SKM-1 (cell line): ENCODE measurements around the gene RHEBL1.

Experiments
- DNase-seq: peaks from one replicate; lab custom pipeline; 2025; ENCODE audit not compliant: unreplicated experiment; lab: John Stamatoyannopoulos, UW

RHEBL1 gene

DNA sequence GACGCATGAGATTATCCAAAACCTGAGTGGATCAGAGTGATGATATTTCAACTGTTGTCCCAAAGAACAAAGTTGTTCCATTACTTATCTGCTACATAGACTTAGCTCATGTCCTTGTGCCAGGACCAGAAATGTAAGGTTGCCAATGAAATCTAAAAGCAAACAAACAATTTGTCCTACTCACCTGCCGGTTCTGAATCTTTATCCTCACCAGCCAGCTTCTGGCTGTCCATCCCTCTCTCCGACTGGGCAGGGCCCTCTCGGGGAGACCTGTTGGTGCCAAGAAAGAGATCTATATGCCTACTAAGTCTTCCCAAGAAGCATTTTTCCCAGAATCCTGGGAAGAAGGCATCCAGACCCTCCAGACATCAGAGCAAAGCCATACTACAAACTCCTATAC lies 14.7 kb downstream of the RHEBL1 start:
- DNase-seq: no peak

DNA sequence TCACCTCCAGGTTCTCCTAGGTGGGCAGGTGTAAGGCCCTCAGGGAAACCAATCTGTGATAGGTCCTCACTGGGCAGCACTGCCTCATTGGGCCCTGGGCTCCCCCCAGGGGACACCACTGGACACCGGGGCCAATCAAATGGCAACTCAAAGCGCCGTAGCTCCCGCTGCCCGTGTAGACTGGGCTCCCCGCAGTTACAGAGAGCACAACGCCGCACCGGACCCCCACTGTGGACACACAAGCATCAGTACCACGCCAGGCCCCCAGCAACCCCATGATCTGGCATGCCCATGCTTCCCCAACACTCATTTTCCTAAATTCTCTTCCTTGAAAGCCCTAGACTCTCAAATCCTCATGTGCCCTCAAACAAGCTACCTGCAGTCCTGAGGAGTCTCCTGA lies 15.3 kb downstream of the RHEBL1 start:
- DNase-seq: no peak

DNA sequence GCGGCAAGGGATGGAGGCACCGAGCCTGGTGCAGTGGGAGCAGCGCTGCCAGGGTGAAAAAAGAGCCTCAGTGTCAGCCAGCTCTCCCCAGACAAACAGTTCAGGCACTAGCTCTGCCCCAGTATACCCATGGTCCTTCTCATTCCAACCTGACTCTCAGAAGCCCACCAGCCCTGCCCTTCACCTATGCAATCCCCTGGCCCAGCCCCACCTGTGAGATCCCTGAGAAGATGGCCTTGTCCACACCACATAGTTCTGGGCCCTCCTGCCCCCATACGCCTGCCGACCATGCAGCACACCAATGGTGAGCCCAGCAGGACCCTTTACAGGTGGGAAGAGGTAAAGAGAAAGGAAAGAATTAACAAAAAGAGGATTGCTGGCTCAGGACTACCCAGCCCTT lies 15.7 kb downstream of the RHEBL1 start:
- DNase-seq: no peak

DNA sequence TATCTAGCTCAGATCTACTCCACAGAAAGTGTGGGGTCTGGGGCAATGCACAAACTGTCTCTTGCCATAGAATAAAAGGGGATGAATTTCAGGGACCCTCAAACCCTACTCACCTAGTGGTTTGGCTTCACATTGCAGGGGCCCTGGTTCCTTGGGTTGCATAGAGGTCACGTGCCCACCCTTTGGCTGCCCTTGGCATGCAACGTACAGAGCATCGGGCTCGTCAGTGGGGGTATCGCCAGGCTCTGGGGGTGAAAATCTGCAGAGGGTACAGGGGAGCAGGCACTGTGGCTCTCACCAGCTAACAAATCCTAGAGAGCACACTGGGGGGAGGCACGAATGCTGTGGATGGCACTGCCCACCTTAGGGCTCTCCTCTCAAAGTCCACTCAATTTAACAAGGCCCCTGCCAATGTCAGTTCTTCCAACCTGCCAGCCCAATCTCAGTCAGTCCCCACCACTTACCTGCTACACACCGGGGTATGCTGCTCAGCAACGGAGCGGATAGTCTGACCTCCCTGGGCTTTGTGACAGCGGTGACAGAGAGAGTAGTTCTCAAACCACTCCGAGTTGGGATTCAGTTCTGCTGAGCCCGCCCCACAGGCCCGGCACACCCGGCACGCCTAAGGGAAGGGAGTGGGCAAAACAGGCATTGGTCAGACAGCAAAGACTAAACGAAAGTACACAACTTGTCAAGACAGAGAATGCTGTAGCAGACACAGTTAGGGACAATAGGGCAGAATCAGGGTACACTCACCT lies 17.1 kb downstream of the RHEBL1 start:
- no peak for DNase-seq

DNA sequence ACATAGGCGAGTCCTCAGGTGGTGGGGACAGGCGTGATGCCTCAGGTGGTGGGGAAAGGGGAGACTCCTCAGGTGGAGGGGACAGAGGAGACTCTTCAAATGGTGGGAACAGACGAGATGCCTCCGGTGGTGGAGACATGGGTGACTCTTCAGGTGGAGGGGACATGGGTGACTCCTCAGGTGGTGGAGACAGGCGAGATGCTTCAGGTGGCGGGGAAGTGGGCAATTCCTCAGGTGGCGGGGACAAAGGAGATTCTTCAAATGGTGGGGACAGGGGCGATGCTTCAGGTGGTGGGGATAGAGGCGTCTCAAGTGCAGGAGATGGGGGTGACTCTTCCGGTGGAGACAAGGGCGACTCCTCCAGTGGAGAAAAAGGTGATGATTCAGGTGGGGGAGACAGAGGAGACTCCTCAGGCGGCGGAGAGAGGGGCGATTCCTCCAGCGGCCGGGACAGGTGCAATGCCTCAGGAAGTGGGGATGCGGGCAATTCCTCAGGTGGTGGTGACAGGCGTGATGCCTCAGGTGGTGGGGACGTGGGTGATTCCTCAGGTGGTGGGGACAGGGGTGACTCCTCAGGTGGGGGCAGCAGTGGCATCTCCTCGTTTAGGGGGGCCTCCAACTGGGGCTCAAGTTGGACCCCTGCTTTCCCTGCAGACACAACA lies 17.9 kb downstream of the RHEBL1 start:
- no peak for DNase-seq

DNA sequence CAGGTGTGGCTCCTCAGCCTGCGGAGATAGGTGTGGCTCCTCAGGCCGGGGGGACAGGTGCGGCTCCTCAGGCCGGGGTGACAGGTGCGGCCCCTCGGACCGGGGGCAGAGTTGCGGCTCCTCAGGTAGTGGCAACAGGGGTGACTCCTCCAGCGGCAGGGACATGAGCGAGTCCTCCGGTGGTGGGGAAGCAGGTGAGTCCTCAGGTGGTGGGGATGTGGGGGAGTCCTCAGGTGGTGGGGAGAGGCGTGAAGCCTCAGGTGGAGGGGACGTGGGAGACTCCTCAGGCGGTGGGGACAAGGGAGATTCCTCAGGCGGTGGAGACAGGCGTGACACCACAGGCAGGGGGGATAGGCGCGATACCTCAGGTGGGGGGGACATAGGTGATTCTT lies 18.4 kb downstream of the RHEBL1 start:
- no peak for DNase-seq

DNA sequence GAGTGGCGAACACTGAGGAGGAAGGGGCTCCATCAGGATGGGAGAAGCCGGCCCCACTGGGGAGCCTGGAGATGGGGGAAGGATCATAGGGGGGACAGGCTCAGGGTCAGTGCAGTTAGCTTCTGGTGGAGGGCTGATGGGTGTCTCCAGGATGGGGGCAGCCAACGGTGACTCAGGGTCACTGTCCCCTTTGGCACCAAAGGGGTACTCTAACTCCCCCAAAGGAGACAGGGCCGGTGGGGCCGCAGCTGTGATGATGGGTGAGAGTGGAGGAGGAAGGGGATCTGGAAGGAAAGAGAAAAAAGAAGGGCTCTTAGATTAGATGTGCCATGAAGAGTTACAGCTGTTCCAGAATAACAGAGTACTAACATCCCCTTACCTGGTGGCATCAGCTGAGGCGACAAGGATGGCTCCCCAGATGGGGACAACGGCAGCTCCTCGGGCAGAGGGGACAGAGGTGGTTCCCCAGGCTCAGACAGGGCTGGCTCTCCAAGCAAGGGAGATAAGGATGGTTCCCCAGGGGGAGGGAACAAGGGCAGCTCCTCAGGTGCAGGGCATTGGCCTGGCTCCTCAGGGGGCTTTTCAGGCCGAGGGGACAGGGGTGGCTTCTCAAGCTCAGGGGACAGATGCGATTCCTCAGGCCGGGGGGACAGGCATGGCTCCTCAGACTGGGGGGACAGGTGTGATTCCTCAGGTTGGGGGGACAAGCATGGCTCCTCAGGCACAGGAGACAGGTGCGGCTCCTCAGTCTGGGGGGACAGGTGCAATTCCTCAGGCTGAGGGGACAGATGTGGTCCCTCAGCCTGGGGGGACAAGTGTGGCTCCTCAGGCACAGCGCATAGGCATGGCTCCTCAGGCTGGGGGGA lies 19.0 kb downstream of the RHEBL1 start:
- no peak for DNase-seq

DNA sequence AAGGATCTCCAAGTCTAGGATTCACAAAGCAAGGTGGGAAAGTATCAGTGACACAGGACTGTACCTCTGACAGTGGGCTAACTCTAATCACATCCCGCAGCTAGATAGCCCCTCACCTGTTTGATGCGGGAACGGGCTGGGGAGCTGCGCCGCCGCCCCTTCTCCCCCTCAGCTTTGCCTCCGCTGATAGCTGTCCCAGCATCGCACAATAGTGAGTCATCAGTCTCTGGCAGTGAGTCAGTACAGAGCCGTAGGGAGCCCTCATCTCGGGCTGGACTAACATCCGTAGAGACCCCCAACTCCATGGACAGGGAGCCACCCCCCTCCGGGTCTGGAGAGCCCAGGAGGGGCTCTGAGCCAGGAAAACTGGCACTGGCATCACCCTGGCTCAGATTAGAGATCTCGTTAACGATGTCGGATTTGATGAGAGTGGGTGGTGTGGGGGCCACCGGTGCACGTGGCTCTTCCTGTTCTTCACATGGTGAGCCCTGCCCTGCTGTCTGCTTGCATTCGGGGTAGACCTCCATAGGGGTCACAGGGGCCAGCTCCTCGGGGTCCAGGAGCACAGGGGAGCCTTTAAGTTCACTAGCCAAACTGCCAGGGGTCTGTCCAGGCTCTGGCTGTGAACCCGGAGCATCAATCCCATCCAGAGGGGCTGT lies 20.1 kb downstream of the RHEBL1 start:
- no peak for DNase-seq

DNA sequence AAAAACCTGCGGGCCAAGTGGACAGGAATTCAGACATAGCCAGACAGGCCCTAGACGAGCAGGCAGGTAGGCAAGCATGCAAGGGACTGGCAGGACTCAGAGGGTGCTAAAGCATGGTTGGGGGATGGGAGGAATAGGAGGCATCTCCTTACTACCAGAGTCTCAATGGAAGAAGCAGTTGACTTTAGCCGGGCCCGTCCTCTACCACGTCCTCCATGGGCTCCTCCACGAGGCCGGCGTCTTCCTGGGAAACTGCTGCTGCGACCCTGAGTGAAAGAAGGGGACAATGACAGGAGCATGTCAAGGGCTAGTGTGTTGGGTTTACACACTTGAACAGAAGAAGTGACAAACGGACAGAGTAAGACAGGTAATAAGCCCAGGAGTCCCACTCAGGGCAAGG lies 20.8 kb downstream of the RHEBL1 start:
- DNase-seq: no peak

DNA sequence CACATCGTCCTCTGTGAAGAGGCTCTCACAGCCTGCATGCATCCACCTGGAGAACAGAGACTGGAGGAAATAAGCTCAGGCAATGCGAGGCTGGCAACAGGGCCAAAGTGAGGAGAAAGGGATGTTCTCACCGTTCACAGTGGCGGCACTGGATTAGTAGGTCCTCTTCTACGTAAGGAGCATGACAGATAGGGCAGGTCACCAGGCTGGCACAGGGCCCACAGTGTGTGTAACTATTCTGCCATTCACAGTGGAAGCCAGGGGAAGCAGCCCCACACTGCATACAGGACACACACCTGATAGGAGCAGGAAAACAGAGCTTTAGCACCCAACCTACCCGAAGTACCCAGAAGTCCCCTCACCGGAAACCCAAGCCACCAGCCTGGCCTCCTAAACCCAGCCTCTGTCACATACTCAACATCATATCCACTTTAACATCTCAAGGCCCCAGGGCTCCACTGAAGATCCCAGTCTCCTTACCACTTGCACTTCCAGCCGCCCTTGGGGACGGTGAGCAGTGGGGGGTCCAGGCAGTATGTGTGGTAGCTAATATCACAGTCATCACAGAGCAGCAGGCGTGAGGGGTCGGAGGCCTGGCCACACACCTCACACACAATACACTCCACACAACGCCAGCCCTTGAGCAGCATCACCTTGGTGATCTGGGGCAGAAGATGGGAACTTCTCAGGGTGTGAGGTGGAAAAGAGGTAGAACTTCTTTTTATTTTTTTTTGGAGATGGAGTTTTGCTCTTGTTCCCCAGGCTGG lies 23.5 kb downstream of the RHEBL1 start:
- DNase-seq: no peak

DNA sequence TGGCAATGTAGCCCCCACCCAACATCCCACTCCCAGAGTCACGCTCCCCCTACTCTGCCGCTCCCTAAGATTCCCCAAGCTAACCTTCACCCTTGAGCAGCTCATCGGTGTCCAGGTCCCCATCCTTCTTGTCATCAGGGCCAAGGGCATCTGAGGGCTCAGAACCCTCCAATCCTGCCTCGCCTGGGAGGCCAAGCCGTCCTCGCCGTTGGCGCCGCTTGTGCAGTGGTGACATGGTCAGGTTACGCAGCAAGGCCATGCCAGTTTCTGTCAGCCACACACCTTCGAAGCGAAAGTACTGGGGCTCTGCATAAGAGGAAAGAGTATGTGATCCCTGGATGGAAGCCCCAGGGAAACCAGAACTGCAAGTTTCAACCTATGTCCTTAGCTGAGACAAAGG lies 25.1 kb downstream of the RHEBL1 start:
- DNase-seq: no peak

- DNase-seq: peak; percentile 20
Measured at GRCh38 chr12:49043856-49044258, 25.9 kb downstream of the RHEBL1 start.

DNA sequence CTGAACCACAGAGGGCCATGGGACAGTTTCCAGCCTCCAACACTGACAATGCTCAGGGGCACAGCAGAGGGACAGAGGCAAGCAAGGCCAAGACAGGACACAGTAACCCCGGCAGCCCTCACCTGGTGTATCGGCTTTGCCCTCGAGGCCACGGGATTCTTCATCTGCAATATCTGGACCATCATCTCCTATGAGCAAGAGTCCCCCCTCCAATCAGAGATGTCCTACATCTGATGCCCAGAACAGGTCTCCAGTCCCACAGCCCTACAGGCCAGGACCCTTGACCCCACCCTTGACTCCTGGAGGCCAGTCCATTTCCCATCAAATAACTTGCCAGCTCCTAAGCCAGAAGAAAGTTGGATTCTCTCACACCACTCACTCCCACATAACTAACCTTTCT lies 26.5 kb downstream of the RHEBL1 start:
- DNase-seq: no peak

- no peak for DNase-seq
Measured at GRCh38 chr12:49041881-49042484, 27.8 kb downstream of the RHEBL1 start.

GRCh38 chr12:49041036-49041880 lies 28.5 kb downstream of the RHEBL1 start:
- no peak for DNase-seq

DNA sequence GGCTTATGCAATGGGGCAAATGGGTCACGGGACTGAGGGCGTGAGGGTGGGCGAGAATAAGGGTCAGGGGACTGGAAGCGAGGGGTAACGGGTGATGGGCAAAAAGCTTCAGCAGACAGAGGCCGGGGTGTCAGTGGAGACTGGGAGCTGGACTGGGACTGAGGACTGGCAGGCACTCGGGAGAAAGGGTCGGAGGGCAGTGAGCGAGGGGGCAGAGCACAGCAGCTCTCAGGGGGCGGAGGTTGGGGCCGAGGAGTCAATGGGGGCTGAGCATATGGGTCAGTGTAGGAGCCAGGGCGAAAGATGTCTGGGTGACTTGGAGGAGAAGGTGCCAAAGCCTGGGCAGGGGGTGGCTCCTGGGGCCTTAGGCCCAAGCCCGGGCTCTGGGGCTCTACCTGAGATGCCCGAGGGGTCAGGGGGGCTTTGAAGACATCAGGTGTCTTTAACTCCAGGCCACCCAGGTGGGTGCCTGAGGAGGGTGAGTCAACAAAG lies 29.4 kb downstream of the RHEBL1 start:
- DNase-seq: no peak

GRCh38 chr12:49039421-49040363 lies 30.1 kb downstream of the RHEBL1 start:
- DNase-seq: no peak
